T-helper 22 cell (primary cell): ENCODE measurements around the gene CCDC158.
"Not testable (repeated sequence)": the region's sequence is repeated elsewhere in the genome, so short reads cannot be mapped to it uniquely, and the experiment has no call there.

Experiments
- DNase-seq: peaks from one replicate; pipeline ENCODE4 v3.0.0-alpha.2; 2020; ENCODE audit warnings: low read depth

CCDC158 gene

GRCh38 chr4:76429636-76430035, 8.7 kb upstream of the CCDC158 start:
- no peak for DNase-seq

GRCh38 chr4:76426272-76426671, 5.3 kb upstream of the CCDC158 start:
- DNase-seq, result no peak

GRCh38 chr4:76423159-76423558, 2.2 kb upstream of the CCDC158 start:
- not testable (repeated sequence) for DNase-seq

GRCh38 chr4:76420188-76420761, 666 bp downstream of the CCDC158 start:
- no peak for DNase-seq

- no peak for DNase-seq
Observed at GRCh38 chr4:76410636-76411035, 10.3 kb downstream of the CCDC158 start.

- DNase-seq, result no peak
Observed at GRCh38 chr4:76407440-76408119, 13.4 kb downstream of the CCDC158 start.

- DNase-seq, result no peak
Observed at GRCh38 chr4:76406081-76406480, 14.9 kb downstream of the CCDC158 start.

GRCh38 chr4:76401654-76402053, 19.3 kb downstream of the CCDC158 start:
- DNase-seq, result no peak

GRCh38 chr4:76388160-76388908, 32.6 kb downstream of the CCDC158 start:
- no peak for DNase-seq

GRCh38 chr4:76386566-76387305, 34.2 kb downstream of the CCDC158 start:
- DNase-seq, result no peak

GRCh38 chr4:76385974-76386373, 35.0 kb downstream of the CCDC158 start:
- DNase-seq, result no peak

GRCh38 chr4:76384052-76384451, 36.9 kb downstream of the CCDC158 start:
- no peak for DNase-seq

- no peak for DNase-seq
Observed at GRCh38 chr4:76383001-76383400, 37.9 kb downstream of the CCDC158 start.

- no peak for DNase-seq
Observed at GRCh38 chr4:76381986-76382385, 39.0 kb downstream of the CCDC158 start.

- DNase-seq, result no peak
Observed at GRCh38 chr4:76380561-76380960, 40.4 kb downstream of the CCDC158 start.

GRCh38 chr4:76377911-76378310, 43.0 kb downstream of the CCDC158 start:
- no peak for DNase-seq

- DNase-seq, result no peak
Observed at GRCh38 chr4:76377481-76377901, 43.5 kb downstream of the CCDC158 start.

GRCh38 chr4:76376534-76376933, 44.4 kb downstream of the CCDC158 start:
- DNase-seq, result no peak

GRCh38 chr4:76375703-76376102, 45.2 kb downstream of the CCDC158 start:
- DNase-seq, result no peak

GRCh38 chr4:76374798-76375197, 46.1 kb downstream of the CCDC158 start:
- no peak for DNase-seq

GRCh38 chr4:76373919-76374552, 46.9 kb downstream of the CCDC158 start:
- no peak for DNase-seq

- no peak for DNase-seq
Observed at GRCh38 chr4:76366737-76367136, 54.2 kb downstream of the CCDC158 start.
